PFSK-1 (cell line): Measurements from ENCODE around the gene GRAMD1A.
A peak's percentile ranks its signal among the peaks of the same experiment; 100 is the strongest.

ENCODE experiments used
- FOXP2 ChIP-seq: optimal IDR thresholded peaks from 2 replicates; pipeline ENCODE3; 2011; ENCODE audit warnings: borderline replicate concordance, control low read depth, inconsistent platforms; ENCODE audit not compliant: insufficient read depth; ENCODE audit errors: extremely low read length, extremely low read depth
- POLR2AphosphoS5 ChIP-seq: IDR thresholded peaks from 2 replicates; pipeline ENCODE4 v1.6.1; 2012; ENCODE audit warnings: low read depth, mild to moderate bottlenecking, control low read depth, low read length, moderate library complexity
- SIN3A ChIP-seq: IDR thresholded peaks from 2 replicates; pipeline ENCODE4 v1.6.1; 2012; ENCODE audit warnings: mild to moderate bottlenecking, low read length, moderate library complexity, borderline replicate concordance; ENCODE audit not compliant: insufficient read depth
- TAF1 ChIP-seq: IDR thresholded peaks from 2 replicates; pipeline ENCODE4 v1.6.1; 2012; ENCODE audit warnings: low read length, control low read depth, borderline replicate concordance; ENCODE audit not compliant: insufficient read depth
- TF ChIP-seq, protein P1 (sequence below), 2 experiments: IDR thresholded peaks; 2 replicates each; pipeline versions ENCODE4 v1.6.1 to v1.8.0; 2011 to 2012; ENCODE audit warnings: low read depth in 2 of 2, low read length in 2 of 2, control low read depth in 1 of 2, inconsistent platforms in 1 of 2, mild to moderate bottlenecking in 1 of 2, moderate library complexity in 1 of 2; ENCODE audit not compliant: insufficient read depth in 1 of 2

Gene GRAMD1A

GRCh38 chr19:34985249-34986022 lies 14.7 kb upstream of the GRAMD1A start:
- TF ChIP-seq SIN3A (0 out of 2 replicates have a peak, but pooled peaks have one; percentile 30), TAF1 (no peak), FOXP2 (peak; percentile 97), POLR2AphosphoS5 (no peak)
- TF ChIP-seq, protein P1, sequence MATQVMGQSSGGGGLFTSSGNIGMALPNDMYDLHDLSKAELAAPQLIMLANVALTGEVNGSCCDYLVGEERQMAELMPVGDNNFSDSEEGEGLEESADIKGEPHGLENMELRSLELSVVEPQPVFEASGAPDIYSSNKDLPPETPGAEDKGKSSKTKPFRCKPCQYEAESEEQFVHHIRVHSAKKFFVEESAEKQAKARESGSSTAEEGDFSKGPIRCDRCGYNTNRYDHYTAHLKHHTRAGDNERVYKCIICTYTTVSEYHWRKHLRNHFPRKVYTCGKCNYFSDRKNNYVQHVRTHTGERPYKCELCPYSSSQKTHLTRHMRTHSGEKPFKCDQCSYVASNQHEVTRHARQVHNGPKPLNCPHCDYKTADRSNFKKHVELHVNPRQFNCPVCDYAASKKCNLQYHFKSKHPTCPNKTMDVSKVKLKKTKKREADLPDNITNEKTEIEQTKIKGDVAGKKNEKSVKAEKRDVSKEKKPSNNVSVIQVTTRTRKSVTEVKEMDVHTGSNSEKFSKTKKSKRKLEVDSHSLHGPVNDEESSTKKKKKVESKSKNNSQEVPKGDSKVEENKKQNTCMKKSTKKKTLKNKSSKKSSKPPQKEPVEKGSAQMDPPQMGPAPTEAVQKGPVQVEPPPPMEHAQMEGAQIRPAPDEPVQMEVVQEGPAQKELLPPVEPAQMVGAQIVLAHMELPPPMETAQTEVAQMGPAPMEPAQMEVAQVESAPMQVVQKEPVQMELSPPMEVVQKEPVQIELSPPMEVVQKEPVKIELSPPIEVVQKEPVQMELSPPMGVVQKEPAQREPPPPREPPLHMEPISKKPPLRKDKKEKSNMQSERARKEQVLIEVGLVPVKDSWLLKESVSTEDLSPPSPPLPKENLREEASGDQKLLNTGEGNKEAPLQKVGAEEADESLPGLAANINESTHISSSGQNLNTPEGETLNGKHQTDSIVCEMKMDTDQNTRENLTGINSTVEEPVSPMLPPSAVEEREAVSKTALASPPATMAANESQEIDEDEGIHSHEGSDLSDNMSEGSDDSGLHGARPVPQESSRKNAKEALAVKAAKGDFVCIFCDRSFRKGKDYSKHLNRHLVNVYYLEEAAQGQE (IDR thresholded peaks at IDR 0.05; ENCODE audit: insufficient read depth in 1 of 2, low read depth in 2 of 2, low read length in 2 of 2) = peak in 1 of 2 experiments; percentile 64; a peak in 1 of 4 replicates

DNA sequence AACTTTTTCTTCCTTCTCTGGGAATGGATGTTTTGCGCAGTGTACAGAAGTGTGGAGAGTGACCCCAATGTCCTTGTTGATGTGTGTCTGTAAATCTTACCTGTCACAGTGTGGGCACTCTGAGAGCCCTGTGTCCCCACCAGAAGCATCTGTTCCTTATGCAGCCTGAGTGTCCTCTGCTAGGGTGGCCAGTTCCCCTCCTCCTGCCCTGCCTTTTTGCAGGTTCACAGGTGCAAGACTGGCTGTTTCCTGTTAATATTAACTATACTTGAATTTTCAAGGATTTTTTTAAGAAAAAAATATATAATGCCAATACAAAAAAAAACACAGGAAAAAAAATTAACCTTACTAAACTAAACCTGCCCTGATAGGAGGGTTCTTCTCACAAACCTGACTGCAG lies 12.0 kb upstream of the GRAMD1A start:
- no peak for TF ChIP-seq FOXP2
- no peak for TF ChIP-seq SIN3A
- no peak for TF ChIP-seq TAF1
- TF ChIP-seq POLR2AphosphoS5 = no peak
- TF ChIP-seq, protein P1 (IDR thresholded peaks at IDR 0.05; ENCODE audit: insufficient read depth in 1 of 2, low read depth in 2 of 2, low read length in 2 of 2) = no peak

GRCh38 chr19:34989298-34989697 lies 10.8 kb upstream of the GRAMD1A start:
- TF ChIP-seq POLR2AphosphoS5 (no peak), FOXP2 (no peak), TAF1 (no peak)
- TF ChIP-seq, protein P1 (IDR thresholded peaks at IDR 0.05; ENCODE audit: insufficient read depth in 1 of 2, low read depth in 2 of 2, low read length in 2 of 2) = no peak

GRCh38 chr19:34990578-34991192 lies 9.4 kb upstream of the GRAMD1A start:
- TF ChIP-seq POLR2AphosphoS5 (no peak), SIN3A (no peak), TAF1 (no peak), FOXP2 (no peak)
- TF ChIP-seq, protein P1 (IDR thresholded peaks at IDR 0.05; ENCODE audit: insufficient read depth in 1 of 2, low read depth in 2 of 2, low read length in 2 of 2) = no peak
